HepG2 (cell line): ENCODE data around the gene ENO2. TPM values are rescaled to one million over a fixed set of nuclear protein-coding genes. Genes with fewer than 3 reads are reported as not detected.

ENCODE experiments used
- ATF5 ChIP-seq: sonication (generic); formaldehyde crosslinking; IDR thresholded peaks from 2 replicates; pipeline ENCODE4 v1.4.0; 2020; ENCODE audit warnings: mild to moderate bottlenecking, low read depth, missing genetic modification reagents
- ATF6 ChIP-seq: sonication (generic); formaldehyde crosslinking; conservative IDR thresholded peaks from 2 replicates; pipeline ENCODE4 v1.4.0; 2020; ENCODE audit warnings: missing genetic modification reagents
- BCLAF1 ChIP-seq: fragments of 450-650 bp; IDR thresholded peaks from 2 replicates; pipeline ENCODE4 v1.6.1; 2017; ENCODE audit warnings: mild to moderate bottlenecking
- CBFB ChIP-seq: sonication (generic); formaldehyde crosslinking; IDR thresholded peaks from 2 replicates; pipeline ENCODE4 v1.4.0; 2020; ENCODE audit warnings: missing genetic modification reagents
- CREM ChIP-seq, 2 experiments: sonication (generic) in 1 of 2; formaldehyde crosslinking in 1 of 2; IDR thresholded peaks; 2 replicates each; pipeline versions ENCODE4 v1.4.0 to v1.6.1; 2016 to 2020; ENCODE audit warnings: antibody characterized with exemption in 1 of 2, mild to moderate bottlenecking in 1 of 2, missing genetic modification reagents in 1 of 2
- DDIT3 ChIP-seq: sonication (generic); formaldehyde crosslinking; IDR thresholded peaks from 2 replicates; pipeline ENCODE4 v1.4.0; 2020; ENCODE audit warnings: mild to moderate bottlenecking, missing genetic modification reagents
- E2F1 ChIP-seq: sonication (generic); formaldehyde crosslinking; IDR thresholded peaks from 2 replicates; pipeline ENCODE4 v1.5.0; 2020; ENCODE audit warnings: missing genetic modification reagents
- HNRNPUL1 ChIP-seq: fragments of 200-400 bp; formaldehyde crosslinking; IDR thresholded peaks from 2 replicates; pipeline ENCODE4 v1.6.1; 2017; ENCODE audit warnings: low read depth, mild to moderate bottlenecking, low read length, moderate library complexity
- HOXA5 ChIP-seq: sonication (generic); formaldehyde crosslinking; IDR thresholded peaks from 2 replicates; pipeline ENCODE4 v1.4.0; 2020; ENCODE audit warnings: missing genetic modification reagents
- KAT8 ChIP-seq: IDR thresholded peaks from 2 replicates; pipeline ENCODE4 v1.6.1; 2016; ENCODE audit warnings: missing genetic modification reagents, missing compliant biosample characterization
- MBNL3 ChIP-seq: fragments of 250-450 bp; sonication (Bioruptor Pico); conservative IDR thresholded peaks from 2 replicates; pipeline ENCODE4 v1.8.0; 2022; ENCODE audit warnings: mild to moderate bottlenecking, inconsistent platforms
- NCOR1 ChIP-seq: fragments of 200-600 bp; sonication (generic); IDR thresholded peaks from 2 replicates; pipeline ENCODE4 v1.7.0; 2017; ENCODE audit warnings: antibody characterized with exemption, low read length, borderline replicate concordance
- NRL ChIP-seq: sonication (generic); formaldehyde crosslinking; IDR thresholded peaks from 2 replicates; pipeline ENCODE4 v1.5.0; 2020; ENCODE audit warnings: missing genetic modification reagents, mild to moderate bottlenecking, moderate library complexity, borderline replicate concordance
- PITX1 ChIP-seq: sonication (generic); formaldehyde crosslinking; IDR thresholded peaks from 2 replicates; pipeline ENCODE4 v1.5.1; 2020; ENCODE audit warnings: mild to moderate bottlenecking, missing genetic modification reagents
- RAD21 ChIP-seq: fragments of 450-650 bp; formaldehyde crosslinking; IDR thresholded peaks from 2 replicates; pipeline ENCODE4 v1.5.0; 2020; ENCODE audit warnings: mild to moderate bottlenecking
- SKI ChIP-seq: fragments of 450-650 bp; IDR thresholded peaks from one replicate; pipeline ENCODE4 v1.6.1; 2018; ENCODE audit warnings: mild to moderate bottlenecking; ENCODE audit not compliant: partially characterized antibody
- SP140L ChIP-seq: sonication (generic); formaldehyde crosslinking; IDR thresholded peaks from 2 replicates; pipeline ENCODE4 v1.4.0; 2020; ENCODE audit warnings: missing genetic modification reagents, borderline replicate concordance
- ZFP41 ChIP-seq: sonication (generic); formaldehyde crosslinking; IDR thresholded peaks from 2 replicates; pipeline ENCODE4 v1.4.0; 2020; ENCODE audit warnings: mild to moderate bottlenecking, missing genetic modification reagents, borderline replicate concordance
- ZNF343 ChIP-seq: sonication (generic); formaldehyde crosslinking; IDR thresholded peaks from 2 replicates; pipeline ENCODE4 v1.4.0; 2020; ENCODE audit warnings: mild to moderate bottlenecking, missing genetic modification reagents
- ZNF572 ChIP-seq: sonication (generic); formaldehyde crosslinking; IDR thresholded peaks from 2 replicates; pipeline ENCODE4 v1.5.1; 2020; ENCODE audit warnings: mild to moderate bottlenecking, missing genetic modification reagents
- ZNF576 ChIP-seq: sonication (generic); formaldehyde crosslinking; IDR thresholded peaks from 2 replicates; pipeline ENCODE4 v1.4.0; 2020; ENCODE audit warnings: mild to moderate bottlenecking, missing genetic modification reagents
- ZNF678 ChIP-seq: sonication (generic); formaldehyde crosslinking; IDR thresholded peaks from 2 replicates; pipeline ENCODE4 v1.4.0; 2020; ENCODE audit warnings: mild to moderate bottlenecking, missing genetic modification reagents
- ZSCAN22 ChIP-seq: sonication (generic); formaldehyde crosslinking; IDR thresholded peaks from 2 replicates; pipeline ENCODE4 v1.4.0; 2020; ENCODE audit warnings: mild to moderate bottlenecking, missing genetic modification reagents
- polyA plus RNA-seq, 8 experiments: library from polyadenylated mRNA; depleted of rRNA in 3 of 8; stranded (reverse) in 7 of 8; unstranded in 1 of 8; fragments of >200 nt; fragmentation: Illumina TruSeq in 4 of 8; extraction: Trizol in 4 of 8; gene quantifications; 2 replicates each; pipeline versions ENCODE4 v1.2.1 to v1.2.3, GENCODE V29; 2011 to 2016; ENCODE audit warnings: low read depth in 4 of 8, missing spikeins in 1 of 8, mixed read lengths in 1 of 8; ENCODE audit not compliant: insufficient read depth in 1 of 8
- total RNA-seq, 5 experiments: library from RNA; depleted of rRNA; stranded (reverse); fragments of >200 nt; fragmentation: Illumina TruSeq; extraction: Trizol; gene quantifications; 2 replicates each; pipeline ENCODE4 v1.2.3, GENCODE V29; 2016; ENCODE audit warnings: low read depth in 1 of 5

ENO2 gene
- total and polyA plus RNA-seq, 2 of the 13 experiments (the other 11 are each of a cell fraction or from before 2014, with no cell fraction given): 19.3 to 136 TPM

DNA sequence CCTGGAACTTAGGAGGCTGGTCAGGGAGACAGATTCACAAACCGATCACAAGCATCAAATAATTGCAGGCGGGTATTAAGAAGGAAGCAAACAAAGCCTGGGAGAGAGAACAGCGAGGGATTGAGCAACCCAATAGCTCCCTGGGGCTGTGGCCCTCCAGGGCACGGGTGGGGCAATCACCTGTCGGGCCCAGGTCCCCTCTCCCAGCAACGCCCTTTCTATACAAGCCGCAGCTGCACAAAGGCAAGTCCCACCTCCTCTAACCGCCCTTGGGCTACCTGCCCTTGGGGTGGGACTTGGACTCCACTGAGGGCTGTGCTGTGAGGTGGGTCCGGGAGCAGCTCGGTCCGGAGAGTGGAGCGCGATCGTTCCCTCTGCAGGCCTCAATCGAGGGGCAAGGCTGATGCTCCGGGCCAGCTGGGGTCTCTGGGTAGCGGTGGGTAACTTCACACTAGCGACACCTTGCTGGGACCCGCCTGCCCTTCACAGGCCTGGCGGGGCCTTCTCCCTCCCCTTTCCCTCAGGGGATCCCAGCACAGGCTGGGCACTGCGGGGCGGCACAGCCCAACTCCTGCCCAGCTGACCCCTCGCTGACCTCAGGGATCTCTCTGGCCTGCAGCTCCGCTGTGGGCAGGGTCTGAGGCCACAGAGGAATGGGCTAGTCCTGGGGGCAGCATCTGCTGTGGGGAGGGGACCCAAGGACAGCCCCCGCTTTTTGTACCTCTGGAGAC lies 48.1 kb downstream of the ENO2 start (continued):
- TF ChIP-seq KAT8 (CRISPR knock-in tag) (no peak), HOXA5 (CRISPR knock-in tag) (no peak), ZNF572 (CRISPR knock-in tag) (0 out of 2 replicates have a peak, but pooled peaks have one; percentile 35), DDIT3 (CRISPR knock-in tag) (no peak), CREM (IDR thresholded peaks at IDR 0.05) (no peak; the same call in 1 of the 2 replicates), CREM (CRISPR knock-in tag; IDR thresholded peaks at IDR 0.05) (no peak), BCLAF1 (no peak), NRL (peak; percentile 11; the same call in 1 of the 2 replicates), NCOR1 (no peak), RAD21 (CRISPR knock-in tag) (no peak), ATF6 (CRISPR knock-in tag) (no peak), CBFB (0 out of 2 replicates have a peak, but pooled peaks have one; percentile 7), ZNF678 (CRISPR knock-in tag) (no peak), SP140L (CRISPR knock-in tag) (no peak), ATF5 (CRISPR knock-in tag) (no peak), HNRNPUL1 (no peak), ZSCAN22 (no peak), E2F1 (CRISPR knock-in tag) (no peak), ZNF343 (CRISPR knock-in tag) (no peak), PITX1 (no peak), SKI (no peak), MBNL3 (CRISPR knock-in tag) (no peak), ZFP41 (no peak), ZNF576 (no peak)
